GM21737 (cell line): Measurements from ENCODE around the gene FAM180B.
"Not testable (repeated sequence)": the region's sequence is repeated elsewhere in the genome, so short reads cannot be mapped to it uniquely, and the experiment has no call there.

Source experiments
- ATAC-seq: cut with Tn5 transposase; IDR thresholded peaks from one replicate; pipeline ENCODE4 v1.9.1; 2021; ENCODE audit warnings: mild to moderate bottlenecking, moderate library complexity; ENCODE audit not compliant: unreplicated experiment

Gene FAM180B, protein sequence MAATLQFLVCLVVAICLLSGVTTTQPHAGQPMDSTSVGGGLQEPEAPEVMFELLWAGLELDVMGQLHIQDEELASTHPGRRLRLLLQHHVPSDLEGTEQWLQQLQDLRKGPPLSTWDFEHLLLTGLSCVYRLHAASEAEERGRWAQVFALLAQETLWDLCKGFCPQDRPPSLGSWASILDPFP

DNA sequence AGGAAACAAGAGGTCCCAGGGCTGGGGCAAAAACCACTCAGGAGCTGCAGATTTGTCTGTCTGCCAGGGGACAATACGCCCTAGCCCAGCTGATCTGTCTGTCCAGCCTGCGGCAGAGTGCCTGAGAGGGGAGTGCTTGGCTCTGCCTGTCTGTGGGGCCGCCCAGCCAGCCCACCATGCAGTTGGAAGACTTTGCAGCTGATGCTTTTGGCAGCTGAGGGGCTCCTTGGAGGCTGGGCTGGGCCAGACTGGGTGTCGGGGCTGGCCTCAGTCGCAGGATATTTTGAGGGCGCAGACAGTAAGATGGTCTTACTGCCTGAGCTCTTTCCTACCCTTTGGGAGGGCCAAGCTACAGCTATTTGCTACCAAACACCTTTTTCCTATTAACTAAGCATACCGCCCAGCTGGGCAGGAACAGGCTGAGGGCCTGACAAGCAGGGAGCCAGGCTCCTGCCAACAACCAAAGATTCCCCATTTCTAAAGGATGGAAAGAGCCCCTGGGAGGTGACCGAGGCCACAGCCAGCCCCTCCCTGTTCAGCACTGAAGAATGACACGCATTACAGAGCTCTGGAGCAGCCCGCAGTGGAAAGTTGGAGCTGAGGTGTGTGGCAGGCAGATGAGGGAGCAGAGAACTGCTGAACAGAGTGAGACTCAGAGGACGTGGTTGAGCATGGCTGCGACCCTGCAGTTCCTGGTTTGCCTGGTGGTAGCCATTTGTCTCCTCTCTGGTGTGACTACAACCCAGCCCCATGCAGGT lies at the start of gene FAM180B:
Gene FAM180B, plus strand, starts transcription at position 581 of the 758 bp plus-strand sequence. Its CDS starts 91 bp downstream, at position 672.
- ATAC-seq, result no peak

DNA sequence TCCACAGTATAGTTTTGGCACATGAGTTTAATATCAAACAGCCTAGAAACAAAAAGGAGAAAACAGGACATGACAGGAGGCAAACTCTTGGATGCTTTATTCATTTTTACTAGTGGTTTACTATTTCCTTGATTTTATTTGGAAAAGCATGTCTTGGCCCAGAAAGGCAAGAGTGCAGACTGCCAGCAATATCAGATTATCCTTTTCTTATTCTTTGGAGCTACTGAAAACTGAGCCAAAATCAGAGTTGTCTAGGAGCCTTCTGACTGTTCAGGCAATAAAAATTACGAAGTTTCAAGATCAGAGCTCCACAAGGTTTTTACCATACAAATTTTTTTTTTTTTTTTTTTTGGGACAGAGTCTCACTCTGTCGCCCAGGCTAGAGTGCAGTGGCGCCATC lies 49.6 kb upstream of the FAM180B start:
- ATAC-seq, result no peak

DNA sequence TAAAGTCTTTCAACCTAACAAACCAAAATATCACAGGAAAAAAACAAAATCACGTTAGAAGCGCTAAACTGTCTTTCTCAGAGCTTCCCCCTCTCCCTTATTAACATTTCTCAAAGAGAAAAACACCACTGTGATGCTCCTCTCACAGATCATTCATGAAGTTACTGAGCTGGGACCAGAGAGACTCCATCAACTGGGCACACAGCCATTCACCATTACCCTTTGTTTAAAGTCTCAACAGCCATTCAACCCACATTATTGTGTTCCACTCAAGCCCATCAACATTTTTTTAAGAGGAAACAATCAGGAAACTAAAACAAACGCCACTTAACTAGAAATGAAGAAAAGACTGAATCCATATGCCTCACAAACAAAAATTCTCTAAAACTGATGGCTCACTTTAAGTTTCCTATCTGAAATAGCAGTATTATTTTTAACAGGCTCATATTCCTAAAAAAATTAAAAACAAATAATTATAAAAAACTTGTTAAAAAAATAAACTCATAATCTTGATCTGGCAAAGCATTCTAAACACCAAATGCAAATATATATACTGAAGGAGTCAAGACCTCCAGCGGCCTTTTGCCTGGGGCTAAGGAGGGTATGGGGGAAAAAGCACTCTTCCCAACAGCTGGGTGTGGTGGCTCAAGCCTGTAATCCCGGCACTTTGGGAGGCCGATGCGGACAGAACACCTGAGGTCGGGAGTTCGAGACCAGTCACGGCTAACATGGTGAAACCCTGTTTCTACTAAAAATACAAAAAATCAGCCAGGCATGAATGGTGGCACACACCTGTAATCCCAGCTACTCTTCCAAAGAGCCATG lies 47.5 kb upstream of the FAM180B start:
- no peak for ATAC-seq

DNA sequence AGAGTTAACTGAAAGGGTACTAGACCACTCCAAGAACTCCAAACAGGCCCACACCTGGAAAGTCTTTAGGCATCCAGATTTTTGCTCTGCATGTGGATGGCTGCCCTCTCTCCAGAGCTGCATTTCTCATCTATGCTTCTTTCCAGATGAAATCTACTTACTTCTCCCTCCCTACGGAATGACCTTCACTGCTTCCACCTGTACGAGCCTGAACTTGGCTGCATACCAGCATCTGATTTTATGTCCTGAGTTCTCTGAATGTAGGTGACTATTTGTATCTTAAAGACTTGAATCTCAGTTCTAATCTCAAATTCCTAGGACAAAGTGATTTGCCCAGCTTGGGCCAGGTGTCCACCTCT lies 46.8 kb upstream of the FAM180B start:
- ATAC-seq, result no peak

DNA sequence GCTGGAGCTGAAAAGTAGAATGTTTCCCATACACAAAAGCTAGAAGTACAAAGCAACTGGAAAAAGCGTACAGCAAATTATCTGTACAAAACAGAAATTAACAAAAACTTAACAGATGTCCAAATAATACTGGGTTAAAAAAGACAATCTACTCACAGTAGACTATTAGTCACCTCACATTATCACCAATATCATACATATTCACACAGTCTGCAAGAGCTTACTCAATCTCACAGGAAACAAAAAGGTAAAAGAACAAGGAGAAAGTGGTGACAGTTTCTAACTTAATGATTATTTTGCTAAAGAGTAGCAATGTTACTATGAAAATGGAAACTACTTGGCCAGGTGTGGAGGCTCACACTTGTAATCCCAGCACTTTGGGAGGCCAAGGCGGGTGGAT lies 45.4 kb upstream of the FAM180B start:
- ATAC-seq, result no peak

DNA sequence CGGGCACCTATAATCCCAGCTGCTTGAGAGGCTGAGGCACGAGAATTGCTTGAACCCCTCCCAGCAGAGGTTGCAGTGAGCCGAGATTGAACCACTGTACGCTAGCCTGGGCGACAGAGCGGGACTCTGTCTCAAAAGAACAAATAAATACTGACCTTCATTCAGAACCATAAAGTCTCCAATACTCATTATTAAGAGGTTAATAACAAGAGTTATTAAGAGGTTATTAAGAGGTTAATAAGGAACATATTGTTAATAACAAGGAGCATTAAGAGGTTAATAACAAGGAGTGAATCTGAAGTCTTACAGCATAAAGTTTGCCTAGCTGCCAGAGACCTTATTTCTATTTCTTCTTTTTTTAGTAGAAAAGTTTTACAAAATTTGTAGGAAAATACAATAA lies 41.2 kb upstream of the FAM180B start:
- no peak for ATAC-seq

DNA sequence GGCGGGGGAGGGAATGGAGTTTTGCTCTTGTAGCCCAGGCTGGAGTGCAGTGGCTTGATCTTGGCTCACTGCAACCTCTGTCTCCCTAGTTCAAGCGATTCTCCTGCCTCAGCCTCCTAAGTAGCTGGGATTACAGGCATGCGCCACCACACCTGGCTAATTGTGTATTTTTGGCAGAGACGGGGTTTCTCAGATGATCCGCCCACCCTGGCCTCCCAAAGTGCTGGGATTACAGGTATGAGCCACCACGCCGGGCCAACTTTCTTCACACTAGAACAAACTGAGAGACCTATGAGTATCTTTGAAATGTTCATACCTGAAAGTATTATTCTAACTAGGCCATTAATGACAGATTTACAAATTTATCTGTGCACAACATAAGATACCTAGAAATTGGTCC lies 40.2 kb upstream of the FAM180B start:
- not testable (repeated sequence) for ATAC-seq

DNA sequence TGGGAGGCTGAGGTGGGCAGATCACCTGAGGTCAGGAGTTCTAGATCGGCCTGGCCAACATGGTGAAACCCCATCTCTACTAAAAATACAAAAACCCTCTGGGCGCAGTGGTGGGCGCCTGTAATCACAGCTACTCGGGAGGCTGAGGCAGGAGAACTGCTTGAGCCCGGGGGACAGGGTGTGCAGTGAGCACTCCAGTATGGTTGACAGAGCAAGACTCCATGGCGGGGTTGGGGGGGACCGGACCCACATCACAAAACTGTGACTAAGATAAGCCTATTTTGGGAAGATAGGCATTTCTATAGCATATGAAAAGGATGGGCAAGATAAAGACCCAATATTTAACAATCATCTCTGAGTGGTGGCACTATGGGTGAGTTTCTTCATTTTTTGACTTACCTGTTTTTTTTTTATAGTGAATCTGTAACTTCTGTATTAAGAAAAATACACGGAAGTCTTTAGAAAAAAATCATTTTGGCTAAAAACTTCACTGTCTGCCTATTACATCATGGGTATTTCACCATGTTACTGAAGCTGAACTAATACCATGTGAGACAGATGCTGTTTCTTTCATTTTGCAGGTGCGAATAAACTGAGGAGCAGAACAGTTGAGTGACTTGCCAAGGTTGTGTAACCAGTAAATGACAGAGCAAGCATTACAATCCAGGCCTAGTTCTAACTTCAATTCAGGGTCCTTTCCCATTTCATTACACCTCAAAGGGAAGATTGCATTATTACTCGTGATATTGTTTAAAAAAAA lies 36.0 kb upstream of the FAM180B start:
- no peak for ATAC-seq

DNA sequence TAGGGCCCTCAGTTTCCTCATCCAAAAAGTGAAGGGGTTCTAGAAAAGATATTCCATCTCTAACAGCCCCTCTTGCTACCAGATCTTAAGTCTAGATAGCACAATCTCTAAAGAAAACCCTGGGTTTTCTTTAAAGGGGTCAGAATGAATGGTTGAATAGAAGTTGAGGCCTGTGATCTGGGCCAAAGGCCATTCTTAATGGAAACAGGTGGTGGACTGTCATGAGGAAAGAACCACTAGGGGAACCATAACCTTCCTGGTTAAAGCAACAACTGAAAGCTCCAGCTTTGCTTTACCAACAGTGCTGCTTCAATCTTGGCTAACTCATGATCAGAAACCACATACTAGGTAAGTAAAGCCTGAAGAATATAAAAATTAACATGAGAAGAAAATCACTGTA lies 35.4 kb upstream of the FAM180B start:
- no peak for ATAC-seq

DNA sequence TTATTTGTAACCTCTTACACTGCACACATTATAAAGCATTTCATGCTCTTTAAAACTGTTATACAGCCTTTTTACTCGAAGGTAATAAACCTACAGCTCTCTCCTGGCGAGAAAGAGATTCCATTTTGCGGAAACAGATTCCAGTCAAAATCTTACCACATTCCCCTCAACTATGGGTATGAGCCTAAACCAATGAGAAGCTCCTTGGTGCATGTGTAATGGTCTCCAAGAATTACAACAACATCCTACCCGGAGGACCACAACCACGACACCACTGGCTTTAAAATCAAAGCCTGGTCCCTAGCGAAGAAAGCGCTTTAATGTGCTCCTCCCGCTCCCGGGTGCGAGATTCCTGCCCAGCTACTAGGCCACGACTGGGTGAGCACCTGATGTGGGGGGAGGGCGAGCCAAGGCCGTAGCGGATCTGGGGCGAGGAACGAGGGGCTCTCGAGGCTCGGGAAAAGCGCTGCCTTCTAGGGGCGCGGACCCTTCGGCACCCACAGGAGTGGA lies 34.4 kb upstream of the FAM180B start:
- ATAC-seq, result peak; percentile 4

DNA sequence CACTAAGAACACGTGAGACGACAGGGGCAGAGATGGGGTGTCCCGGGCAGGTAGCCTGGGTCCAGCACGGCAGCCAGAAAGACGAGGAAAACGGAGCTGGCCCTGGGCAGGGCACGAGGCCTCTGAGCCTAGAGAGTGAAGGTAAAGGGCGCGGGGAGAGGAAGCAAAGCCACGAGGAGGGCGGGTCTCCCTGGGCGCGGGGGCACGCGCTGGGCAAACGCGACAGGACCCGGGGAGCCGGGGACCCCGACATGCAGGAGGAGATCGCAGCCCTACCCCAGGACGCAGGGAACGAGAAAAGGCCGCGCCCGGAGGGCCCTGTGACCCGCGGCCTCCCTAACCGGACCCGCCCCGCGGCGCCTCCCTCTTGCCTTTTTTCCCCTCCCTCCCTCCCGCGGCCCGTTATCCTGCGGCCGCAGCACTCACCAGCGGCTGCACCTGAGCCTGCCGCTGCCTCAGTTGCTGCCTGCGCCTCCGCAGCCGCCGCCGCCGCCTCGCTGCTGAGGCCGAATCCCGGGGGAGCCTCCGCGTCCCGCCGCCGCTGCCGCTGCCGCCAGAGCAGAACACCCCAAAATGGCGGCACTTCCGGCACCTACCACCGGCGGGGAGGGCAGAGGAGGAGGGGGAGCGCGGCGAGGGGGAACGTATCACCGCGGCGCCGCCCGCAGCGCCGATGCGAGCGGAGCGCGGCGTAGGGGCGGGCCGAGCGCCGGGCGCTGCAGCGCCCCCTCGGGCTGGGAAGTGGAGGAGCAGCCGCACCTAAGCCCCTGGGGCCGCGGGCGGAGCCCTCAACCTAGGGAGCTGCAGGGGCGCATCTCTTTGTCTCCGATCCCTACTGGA lies 33.7 kb upstream of the FAM180B start, which contains the start of gene CELF1:
Gene CELF1, minus strand, starts transcription at position 567 of the 840 bp plus-strand sequence. CDS start 53,609 bp downstream, outside the sequence.
- ATAC-seq, result peak; percentile 91

DNA sequence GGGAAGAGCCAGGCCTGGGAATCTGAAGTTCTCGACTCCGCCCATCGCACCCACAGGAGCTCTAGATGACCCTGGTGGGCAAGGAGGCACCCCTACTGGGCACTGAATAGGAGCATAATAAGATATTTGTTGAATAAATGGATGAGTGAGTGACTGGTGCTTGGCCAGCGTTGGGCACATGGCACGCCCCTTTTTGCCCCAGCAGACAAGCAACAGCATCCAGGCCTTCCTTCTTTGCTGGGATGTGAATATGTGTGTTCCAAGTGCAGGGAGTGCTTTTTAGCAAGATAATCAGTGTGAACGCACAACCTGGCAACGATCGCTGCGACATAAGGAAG lies 33.1 kb upstream of the FAM180B start:
- ATAC-seq, result peak; percentile 28

DNA sequence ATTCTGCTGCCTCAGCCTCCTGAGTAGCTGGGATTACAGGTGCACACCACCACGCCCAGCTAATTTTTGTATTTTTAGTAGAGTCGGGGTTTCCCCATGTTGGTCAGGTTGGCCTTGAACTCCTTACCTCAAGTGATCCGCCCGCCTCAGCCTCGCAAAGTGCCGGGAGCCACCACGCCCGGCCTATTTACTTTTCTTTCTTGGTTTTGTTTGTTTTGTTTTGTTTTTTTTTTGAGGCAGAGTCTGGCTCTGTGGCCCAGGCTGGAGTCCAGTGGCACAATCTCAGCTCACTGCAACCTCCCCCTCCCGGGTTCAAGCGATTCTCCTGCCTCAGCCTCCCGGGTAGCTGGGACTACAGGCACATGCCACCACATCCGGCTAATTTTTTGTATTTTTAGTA lies 29.5 kb upstream of the FAM180B start:
- not testable (repeated sequence) for ATAC-seq

DNA sequence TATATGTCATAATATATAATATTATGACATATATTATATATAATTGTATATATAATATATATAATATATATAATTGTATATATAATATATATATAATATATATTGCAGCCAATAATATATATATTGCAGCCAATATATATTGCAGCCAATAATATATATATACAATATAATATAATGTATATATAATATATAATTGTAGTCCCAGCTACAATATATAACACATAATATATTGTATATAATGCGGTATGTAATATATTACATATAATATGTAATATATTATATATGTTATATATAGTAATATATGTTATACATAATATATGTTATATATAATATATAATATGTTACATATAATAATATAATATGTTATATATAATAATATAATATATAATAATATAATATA lies 27.8 kb upstream of the FAM180B start:
- no peak for ATAC-seq

DNA sequence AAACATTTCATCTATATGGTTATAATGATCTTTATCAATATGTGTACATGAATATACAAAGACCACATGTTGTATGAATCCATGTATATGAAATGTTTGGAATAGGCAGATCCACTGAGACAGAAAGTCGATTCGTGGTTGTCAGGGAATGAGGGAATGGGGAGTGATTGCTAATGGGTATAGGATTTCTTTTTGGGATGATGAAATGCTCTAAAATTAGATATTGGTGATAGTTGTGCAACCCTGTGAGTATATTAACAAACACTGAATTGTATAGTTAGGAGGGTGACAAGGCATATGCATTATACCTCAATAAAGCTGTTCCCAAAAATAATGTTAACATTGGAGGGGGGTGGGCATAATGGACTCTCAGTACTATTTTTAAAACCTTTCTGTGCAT lies 26.1 kb upstream of the FAM180B start:
- ATAC-seq, result no peak

DNA sequence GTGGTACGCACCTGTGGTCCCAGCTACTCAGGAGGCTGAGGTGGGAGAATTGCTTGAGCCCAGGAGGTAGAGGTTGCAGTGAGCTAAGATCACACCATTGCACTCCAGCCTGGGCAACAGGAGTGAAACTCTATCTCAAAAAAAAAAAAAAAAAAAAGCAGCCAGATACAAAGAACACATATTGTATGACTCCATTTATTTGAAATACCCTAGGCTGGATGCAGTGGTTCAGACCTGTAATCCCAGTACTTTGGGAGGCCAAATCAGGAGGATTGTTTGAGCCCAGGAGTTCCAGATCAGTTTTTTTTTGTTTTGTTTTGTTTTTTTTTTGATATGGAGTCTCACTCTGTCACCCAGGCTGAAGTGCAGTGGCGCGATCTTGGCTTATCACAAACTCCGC lies 24.1 kb upstream of the FAM180B start:
- ATAC-seq, result not testable (repeated sequence)

DNA sequence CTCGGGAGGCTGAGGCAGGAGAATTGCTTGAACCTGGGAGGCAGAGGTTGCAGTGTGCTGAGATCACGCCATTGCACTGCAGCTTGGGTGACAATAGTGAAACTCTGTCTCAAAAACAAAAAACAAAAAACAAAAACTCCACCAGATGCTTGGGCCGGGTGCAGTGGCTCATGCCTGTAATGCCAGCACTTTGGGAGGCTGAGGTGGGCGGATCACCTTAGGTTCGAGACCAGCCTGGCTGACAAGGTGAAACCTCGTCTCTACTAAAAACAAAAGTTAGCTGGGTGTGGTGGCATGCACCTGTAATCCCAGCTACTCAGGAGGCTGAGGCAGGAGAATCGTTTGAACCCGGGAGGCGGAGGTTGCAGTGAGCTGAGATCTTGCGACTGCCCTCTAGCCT lies 22.1 kb upstream of the FAM180B start:
- ATAC-seq, result not testable (repeated sequence)

DNA sequence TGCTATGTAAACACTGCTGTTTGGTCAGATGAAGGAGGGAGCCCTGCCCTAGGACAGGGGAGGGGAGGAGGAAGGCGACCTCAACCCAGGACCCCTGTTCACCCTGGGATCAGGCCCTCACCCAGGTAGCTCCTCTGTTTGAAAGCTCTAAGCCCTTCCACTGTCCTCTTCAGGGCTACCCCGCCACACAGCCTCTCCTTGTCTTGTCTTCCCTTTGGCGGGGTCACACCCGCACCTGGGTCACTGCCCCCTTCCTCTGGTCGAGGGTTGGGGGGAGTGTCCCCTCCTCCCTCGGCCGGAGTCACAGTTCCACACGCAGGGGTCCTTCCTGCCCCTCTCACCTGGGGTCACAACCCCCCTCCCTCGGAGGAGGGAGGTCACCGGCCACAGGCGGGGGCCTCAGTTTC lies 21.5 kb upstream of the FAM180B start:
- no peak for ATAC-seq

DNA sequence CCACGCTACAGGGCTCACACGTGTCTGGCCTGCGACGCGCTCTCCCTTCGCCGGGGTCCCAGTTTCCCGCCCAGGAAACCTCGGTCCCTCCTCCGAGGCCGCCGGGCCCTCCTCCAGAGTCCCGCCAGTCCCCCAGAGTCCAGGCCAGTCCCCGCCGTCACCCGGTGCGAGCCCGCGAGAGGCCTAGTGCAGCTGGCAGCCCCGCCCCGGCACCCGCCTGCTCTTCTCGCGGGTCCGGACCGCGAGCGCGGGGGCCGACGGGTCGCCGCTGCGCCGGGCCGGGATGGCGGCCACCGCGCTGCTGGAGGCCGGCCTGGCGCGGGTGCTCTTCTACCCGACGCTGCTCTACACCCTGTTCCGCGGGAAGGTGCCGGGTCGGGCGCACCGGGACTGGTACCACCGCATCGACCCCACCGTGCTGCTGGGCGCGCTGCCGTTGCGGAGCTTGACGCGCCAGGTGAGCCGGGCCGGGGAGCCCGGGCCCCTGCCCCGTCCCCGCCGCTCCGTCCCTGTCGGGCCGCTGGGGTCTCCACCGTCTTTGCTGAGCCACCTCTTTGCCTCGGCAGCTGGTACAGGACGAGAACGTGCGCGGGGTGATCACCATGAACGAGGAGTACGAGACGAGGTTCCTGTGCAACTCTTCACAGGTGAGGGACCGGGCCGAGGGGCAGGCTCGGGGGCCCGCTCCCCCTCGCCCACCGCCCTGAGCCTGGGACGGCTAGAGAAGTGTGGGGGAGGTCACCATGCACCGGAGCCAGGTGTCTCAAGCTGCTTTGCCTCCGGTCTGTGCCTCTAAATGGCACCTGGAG lies 20.9 kb upstream of the FAM180B start, which contains the start of gene PTPMT1:
Gene PTPMT1, plus strand, starts transcription at position 260 of the 809 bp plus-strand sequence. Its CDS starts 24 bp downstream, at position 284.
- ATAC-seq, result peak; percentile 89
